ENCODE data around the gene RUNX2. TPM values are rescaled to one million over a fixed set of nuclear protein-coding genes. Genes with fewer than 3 reads are reported as not detected.

Gene RUNX2
- total and polyA plus RNA-seq, 9 of the 15 experiments (the other 6 are each of a cell fraction or from before 2014, with no cell fraction given) = 0.29 to 1.00 (median 0.43) TPM

- TF ChIP-seq ARID4B (CRISPR knock-in tag; IDR thresholded peaks at IDR 0.05) = no peak
- TF ChIP-seq ZNF277 (CRISPR knock-in tag; IDR thresholded peaks at IDR 0.05; ENCODE audit: borderline replicate concordance) = no peak
- no peak for TF ChIP-seq HMGN3 (IDR thresholded peaks at IDR 0.05; ENCODE audit: borderline replicate concordance, extremely low read depth, insufficient read length, low read depth, low read length)
- TF ChIP-seq CAMTA2 (CRISPR knock-in tag; conservative IDR thresholded peaks at IDR 0.05) = no peak
- no peak for TF ChIP-seq NFRKB (IDR thresholded peaks at IDR 0.05; ENCODE audit: low read depth)
These were observed 298.2 kb downstream of the RUNX2 start (continued) for GRCh38 chr6:45626087-45626891.

Data from K562 (cell line).